ENCODE data around the gene DNAI2.

DNA sequence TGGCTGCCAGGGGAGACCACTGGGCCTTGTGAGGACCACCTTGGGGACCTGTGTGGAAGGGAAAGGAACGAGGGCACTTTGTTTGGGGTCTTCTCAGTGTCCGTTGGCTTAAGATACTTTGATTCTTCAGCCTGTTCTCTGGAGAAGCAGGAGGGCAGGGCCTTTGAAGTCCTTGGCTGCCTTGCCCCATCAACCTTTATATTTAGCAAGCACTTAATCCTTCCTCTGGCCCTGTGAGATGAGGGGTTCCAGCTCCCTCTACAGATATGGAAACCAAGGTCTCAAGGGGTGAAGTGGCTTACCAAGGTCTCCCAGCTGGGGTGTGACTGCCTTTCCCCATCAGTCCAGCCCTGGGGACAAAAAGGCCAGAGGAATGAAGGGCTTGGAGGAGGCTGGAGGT, 32.2 kb upstream of the DNAI2 start:
- TF ChIP-seq YY1 (IDR thresholded peaks at IDR 0.05; ENCODE audit: low read depth) (no peak), RAD21 (IDR thresholded peaks at IDR 0.05; ENCODE audit: low read depth) (no peak), EGR1 (IDR thresholded peaks at IDR 0.05) (no peak), ZBTB7A (IDR thresholded peaks at IDR 0.05; ENCODE audit: low read depth) (no peak), CEBPB (IDR thresholded peaks at IDR 0.05) (no peak), EP300 (IDR thresholded peaks at IDR 0.05; ENCODE audit: borderline replicate concordance) (no peak), TCF12 (IDR thresholded peaks at IDR 0.05; ENCODE audit: low read depth) (no peak)
- TF ChIP-seq, protein P1, sequence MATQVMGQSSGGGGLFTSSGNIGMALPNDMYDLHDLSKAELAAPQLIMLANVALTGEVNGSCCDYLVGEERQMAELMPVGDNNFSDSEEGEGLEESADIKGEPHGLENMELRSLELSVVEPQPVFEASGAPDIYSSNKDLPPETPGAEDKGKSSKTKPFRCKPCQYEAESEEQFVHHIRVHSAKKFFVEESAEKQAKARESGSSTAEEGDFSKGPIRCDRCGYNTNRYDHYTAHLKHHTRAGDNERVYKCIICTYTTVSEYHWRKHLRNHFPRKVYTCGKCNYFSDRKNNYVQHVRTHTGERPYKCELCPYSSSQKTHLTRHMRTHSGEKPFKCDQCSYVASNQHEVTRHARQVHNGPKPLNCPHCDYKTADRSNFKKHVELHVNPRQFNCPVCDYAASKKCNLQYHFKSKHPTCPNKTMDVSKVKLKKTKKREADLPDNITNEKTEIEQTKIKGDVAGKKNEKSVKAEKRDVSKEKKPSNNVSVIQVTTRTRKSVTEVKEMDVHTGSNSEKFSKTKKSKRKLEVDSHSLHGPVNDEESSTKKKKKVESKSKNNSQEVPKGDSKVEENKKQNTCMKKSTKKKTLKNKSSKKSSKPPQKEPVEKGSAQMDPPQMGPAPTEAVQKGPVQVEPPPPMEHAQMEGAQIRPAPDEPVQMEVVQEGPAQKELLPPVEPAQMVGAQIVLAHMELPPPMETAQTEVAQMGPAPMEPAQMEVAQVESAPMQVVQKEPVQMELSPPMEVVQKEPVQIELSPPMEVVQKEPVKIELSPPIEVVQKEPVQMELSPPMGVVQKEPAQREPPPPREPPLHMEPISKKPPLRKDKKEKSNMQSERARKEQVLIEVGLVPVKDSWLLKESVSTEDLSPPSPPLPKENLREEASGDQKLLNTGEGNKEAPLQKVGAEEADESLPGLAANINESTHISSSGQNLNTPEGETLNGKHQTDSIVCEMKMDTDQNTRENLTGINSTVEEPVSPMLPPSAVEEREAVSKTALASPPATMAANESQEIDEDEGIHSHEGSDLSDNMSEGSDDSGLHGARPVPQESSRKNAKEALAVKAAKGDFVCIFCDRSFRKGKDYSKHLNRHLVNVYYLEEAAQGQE (IDR thresholded peaks at IDR 0.05; ENCODE audit: low read depth): no peak
- TF ChIP-seq, protein P2, sequence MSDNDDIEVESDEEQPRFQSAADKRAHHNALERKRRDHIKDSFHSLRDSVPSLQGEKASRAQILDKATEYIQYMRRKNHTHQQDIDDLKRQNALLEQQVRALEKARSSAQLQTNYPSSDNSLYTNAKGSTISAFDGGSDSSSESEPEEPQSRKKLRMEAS (IDR thresholded peaks at IDR 0.05): no peak

Measured in Ishikawa (cell line).